Lung (tissue), 12 donors: ENCODE measurements around the gene NLGN1. TPM values are rescaled to one million over a fixed set of nuclear protein-coding genes. Genes with fewer than 3 reads are reported as not detected.

Source experiments
- ATAC-seq: fragments of 200-7000 bp; cut with Tn5 transposase; one replicate; pipeline ENCODE4 v1.9.1; 2020; ENCODE audit warnings: moderate number of reproducible peaks; ENCODE audit not compliant: insufficient read depth, low FRiP score
- DNase-seq, 3 donors: peaks; one replicate each; pipeline ENCODE4 v3.0.0-alpha.2; 2013 to 2017
- H3K27ac ChIP-seq, 2 donors: one replicate each; pipeline ENCODE4 v1.5.1; 2013; ENCODE audit warnings: mild to moderate bottlenecking in 2 of 2, moderate library complexity in 2 of 2, control low read depth in 1 of 2, inconsistent platforms in 1 of 2, low read depth in 1 of 2, low read length in 1 of 2
- H3K27me3 ChIP-seq, 3 donors: one replicate each; pipeline ENCODE4 v1.5.1; 2013; ENCODE audit warnings: low read length in 2 of 3; ENCODE audit not compliant: control insufficient read depth in 3 of 3, insufficient read depth in 3 of 3
- H3K36me3 ChIP-seq, 4 donors: one replicate each; pipeline ENCODE4 v1.5.1; 2013; ENCODE audit warnings: low read length in 4 of 4, mild to moderate bottlenecking in 1 of 4, moderate library complexity in 1 of 4; ENCODE audit not compliant: control insufficient read depth in 4 of 4, insufficient read depth in 4 of 4
- H3K4me1 ChIP-seq, 5 donors: one replicate each; pipeline ENCODE4 v1.5.1; 2013; ENCODE audit warnings: low read length in 5 of 5, mild to moderate bottlenecking in 2 of 5, moderate library complexity in 1 of 5; ENCODE audit not compliant: control insufficient read depth in 5 of 5, insufficient read depth in 5 of 5
- H3K4me3 ChIP-seq: one replicate; pipeline ENCODE4 v1.5.1; 2013; ENCODE audit warnings: mild to moderate bottlenecking, control low read depth, moderate library complexity
- H3K9ac ChIP-seq, 2 donors: one replicate each; pipeline ENCODE4 v1.5.1; 2013; ENCODE audit warnings: low read length in 2 of 2, control low read depth in 1 of 2; ENCODE audit not compliant: insufficient read depth in 1 of 2
- H3K9me3 ChIP-seq, 4 donors: one replicate each; pipeline ENCODE4 v1.5.1; 2013; ENCODE audit warnings: low read length in 3 of 4, mild to moderate bottlenecking in 1 of 4, moderate library complexity in 1 of 4; ENCODE audit not compliant: control insufficient read depth in 4 of 4, insufficient read depth in 3 of 4
- CTCF ChIP-seq: IDR thresholded peaks from 2 replicates; pipeline ENCODE4 v1.5.1; 2012; ENCODE audit warnings: mild to moderate bottlenecking; ENCODE audit errors: control extremely low read depth, extremely low read depth
- WGBS, 2 donors: extraction: QIAGEN DNeasy Blood & Tissue Kit; methylation state at CpG; one replicate each; pipeline ENCODE4 v1.1.7; 2013; 5-methylcytosine and 5-hydroxymethylcytosine counted together
- polyA plus RNA-seq, 2 donors: library from polyadenylated mRNA; stranded (reverse); fragments of 200-250 nt; gene quantifications; one replicate each; pipeline ENCODE4 v1.2.1, GENCODE V29; 2013
- total RNA-seq, 2 donors: library from RNA; depleted of rRNA in 1 of 2; stranded (reverse); fragments of >200 nt in 1 of 2; gene quantifications; one replicate each; pipeline ENCODE4 v1.2.1, GENCODE V29; 2014 to 2021
- donor health status: control.
- donor health status: control.
- donor health status: Bipolar disorder and iron deficiency.
- donor health status: healthy.
- donor health status: DM: yes; HTN: yes; CAD: no.

Gene NLGN1
- total and polyA plus RNA-seq, 4 donors: 0.24 to 22.2 (median 1.9) TPM

- TF ChIP-seq CTCF: no peak
- ATAC-seq: no peak
- Histone ChIP-seq H3K4me3 (no peak overlapping the region), H3K36me3 (no peaks in the 10 kb centered on the region), H3K27ac (no peak overlapping the region), H3K27me3 (no peaks in the 10 kb centered on the region), H3K9ac (no peak overlapping the region), H3K4me1 (no peaks in the 10 kb centered on the region), H3K9me3 (no peaks in the 10 kb centered on the region)
- DNase-seq: peak in 1 of 3 donors; percentile 11
Observed at GRCh38 chr3:173876476-173876875, 478.9 kb downstream of the NLGN1 start.

GRCh38 chr3:173887888-173888287 lies 490.3 kb downstream of the NLGN1 start:
- Histone ChIP-seq H3K4me1 (no peaks in the 10 kb centered on the region), H3K27ac (no peak overlapping the region), H3K27me3 (no peaks in the 10 kb centered on the region), H3K4me3 (no peak overlapping the region), H3K9ac (no peak overlapping the region), H3K9me3 (peaks cover 0 to 1% (median 0%) of the 10 kb centered on the region in 4 donors), H3K36me3 (no peaks in the 10 kb centered on the region)
- TF ChIP-seq CTCF: no peak
- no peak for DNase-seq
- no peak for ATAC-seq

- no peak overlapping the region for H3K9ac ChIP-seq
- ATAC-seq (no peak), DNase-seq (no peak)
- WGBS, 2 donors: 63 to 82% methylated on average over 4 of the region's 4 CpGs
- H3K4me3 ChIP-seq: no peak overlapping the region
- no peak overlapping the region for H3K27ac ChIP-seq
- H3K27me3 ChIP-seq: no peaks in the 10 kb centered on the region
- no peaks in the 10 kb centered on the region for H3K36me3 ChIP-seq
- TF ChIP-seq CTCF: no peak
- H3K4me1 ChIP-seq: no peaks in the 10 kb centered on the region
- peaks cover 0 to 1% (median 0%) of the 10 kb centered on the region in 4 donors for H3K9me3 ChIP-seq
Observed at GRCh38 chr3:173889596-173889995, 492.1 kb downstream of the NLGN1 start.

GRCh38 chr3:173890091-173890490 lies 492.5 kb downstream of the NLGN1 start:
- DNase-seq (no peak), ATAC-seq (no peak)
- peaks cover 0 to 1% (median 0%) of the 10 kb centered on the region in 4 donors for H3K9me3 ChIP-seq
- no peak overlapping the region for H3K27ac ChIP-seq
- no peak for TF ChIP-seq CTCF
- no peaks in the 10 kb centered on the region for H3K36me3 ChIP-seq
- H3K4me1 ChIP-seq: no peaks in the 10 kb centered on the region
- no peak overlapping the region for H3K4me3 ChIP-seq
- 86 to 94% methylated on average over 4 of the region's 4 CpGs for WGBS, 2 donors
- no peaks in the 10 kb centered on the region for H3K27me3 ChIP-seq
- H3K9ac ChIP-seq: no peak overlapping the region
